SKM-1 treated with dmso at 0.1 percent for 144 hours (cell line): ENCODE results near the gene PSMD3.
"Not testable (repeated sequence)": the region's sequence is repeated elsewhere in the genome, so short reads cannot be mapped to it uniquely, and the experiment has no call there.

Experiments used
- DNase-seq: peaks from one replicate; lab custom pipeline; 2025; ENCODE audit not compliant: unreplicated experiment; lab: John Stamatoyannopoulos, UW

PSMD3 gene

DNA sequence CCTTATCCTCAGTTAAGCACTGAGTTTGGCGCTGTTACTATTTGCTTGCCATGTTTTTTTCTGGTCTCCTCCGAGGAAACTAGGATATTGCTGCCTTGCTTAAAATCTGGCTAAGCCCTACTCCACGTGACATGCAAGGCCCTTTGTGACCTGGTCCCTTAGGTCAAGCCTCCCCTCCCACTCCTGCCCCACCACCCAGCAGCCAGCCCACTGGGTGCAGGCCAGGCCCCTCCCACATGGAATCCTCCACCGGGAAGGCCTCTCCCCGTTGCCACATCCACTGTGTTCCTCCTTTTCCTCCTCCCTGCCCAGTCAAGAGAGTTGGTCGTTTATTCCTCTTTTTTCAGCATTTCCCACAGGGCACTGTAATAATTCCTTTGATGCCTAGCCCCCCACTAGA lies 16.2 kb downstream of the PSMD3 start:
- no peak for DNase-seq

DNA sequence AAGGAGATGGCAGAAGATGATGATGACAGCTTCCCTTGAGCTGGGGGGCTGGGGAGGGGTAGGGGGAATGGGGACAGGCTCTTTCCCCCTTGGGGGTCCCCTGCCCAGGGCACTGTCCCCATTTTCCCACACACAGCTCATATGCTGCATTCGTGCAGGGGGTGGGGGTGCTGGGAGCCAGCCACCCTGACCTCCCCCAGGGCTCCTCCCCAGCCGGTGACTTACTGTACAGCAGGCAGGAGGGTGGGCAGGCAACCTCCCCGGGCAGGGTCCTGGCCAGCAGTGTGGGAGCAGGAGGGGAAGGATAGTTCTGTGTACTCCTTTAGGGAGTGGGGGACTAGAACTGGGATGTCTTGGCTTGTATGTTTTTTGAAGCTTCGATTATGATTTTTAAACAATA lies 16.9 kb downstream of the PSMD3 start:
- DNase-seq, result no peak

DNA sequence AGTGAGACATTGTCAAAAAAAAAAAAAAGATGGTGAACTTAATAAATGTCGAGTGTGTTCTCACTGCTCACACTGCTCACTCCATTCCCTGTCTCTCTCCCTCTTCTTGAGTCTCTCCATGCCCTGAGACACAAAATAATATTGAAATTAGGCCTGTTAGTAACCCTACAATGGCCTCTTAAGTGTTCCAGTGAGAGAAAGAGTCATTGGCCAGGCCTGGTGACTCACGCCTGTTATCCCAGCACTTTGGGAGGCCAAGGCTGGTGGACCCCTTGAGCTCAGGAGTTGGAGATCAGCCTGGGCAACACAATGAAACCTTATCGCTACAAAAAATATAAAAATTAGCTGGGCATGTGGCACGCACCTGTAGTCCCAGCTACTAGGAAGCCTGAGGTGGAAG lies 18.5 kb downstream of the PSMD3 start:
- no peak for DNase-seq

DNA sequence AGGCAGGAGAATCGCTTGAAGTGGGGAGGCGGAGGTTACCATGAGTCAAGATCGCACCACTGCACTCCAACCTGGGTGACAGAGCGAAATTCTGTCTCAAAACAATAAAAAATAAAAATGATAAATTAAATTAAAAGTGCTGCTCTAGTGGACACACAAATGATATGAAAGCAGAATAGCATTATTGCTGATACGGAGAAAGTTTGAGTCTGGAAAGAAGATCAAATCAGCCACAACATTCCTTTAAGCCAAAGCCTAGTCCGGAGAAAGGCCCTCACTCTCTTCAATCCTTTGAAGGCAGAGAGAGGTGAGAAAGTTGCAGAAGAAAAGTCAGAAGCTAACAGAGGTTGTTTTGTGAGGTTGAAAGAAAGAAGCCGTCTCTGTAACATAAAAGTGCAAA lies 19.6 kb downstream of the PSMD3 start:
- no peak for DNase-seq

DNA sequence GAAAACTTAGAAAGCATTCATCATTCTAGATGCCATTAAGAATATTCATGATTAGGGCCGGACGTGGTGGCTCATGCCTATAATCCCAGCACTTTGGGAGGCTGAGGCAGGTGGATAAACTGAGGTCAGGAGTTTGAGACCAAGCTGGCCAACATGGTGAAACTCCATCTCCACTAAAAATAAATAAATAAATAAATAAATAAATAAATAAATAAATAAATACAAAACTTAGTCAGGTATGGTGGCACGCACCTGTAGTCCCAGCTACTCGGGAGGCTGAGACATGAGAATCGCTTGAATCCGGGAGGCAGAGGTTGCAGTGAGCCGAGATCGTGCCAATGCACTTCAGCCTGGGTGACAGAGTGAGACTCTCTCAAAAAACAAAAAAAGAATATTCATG lies 20.7 kb downstream of the PSMD3 start:
- not testable (repeated sequence) for DNase-seq

DNA sequence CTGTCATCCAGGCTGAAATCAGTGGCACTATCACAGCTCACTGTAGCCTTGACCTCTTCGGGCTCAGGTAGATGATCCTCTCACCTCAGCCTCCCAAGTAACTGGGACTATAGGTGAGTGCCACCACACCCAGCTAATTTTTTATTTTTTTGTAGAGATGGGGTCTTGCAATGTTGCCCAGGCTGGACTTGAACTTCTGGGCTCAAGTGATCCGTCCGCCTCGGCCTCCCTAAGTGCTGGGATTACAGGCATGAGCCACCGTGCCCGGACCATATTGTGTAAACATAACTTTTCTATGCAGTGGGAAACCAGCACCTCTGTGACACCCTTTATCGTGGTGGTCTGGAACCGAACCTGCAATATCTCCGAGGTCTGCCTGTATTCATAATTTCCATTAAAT lies 23.5 kb downstream of the PSMD3 start:
- no peak for DNase-seq

DNA sequence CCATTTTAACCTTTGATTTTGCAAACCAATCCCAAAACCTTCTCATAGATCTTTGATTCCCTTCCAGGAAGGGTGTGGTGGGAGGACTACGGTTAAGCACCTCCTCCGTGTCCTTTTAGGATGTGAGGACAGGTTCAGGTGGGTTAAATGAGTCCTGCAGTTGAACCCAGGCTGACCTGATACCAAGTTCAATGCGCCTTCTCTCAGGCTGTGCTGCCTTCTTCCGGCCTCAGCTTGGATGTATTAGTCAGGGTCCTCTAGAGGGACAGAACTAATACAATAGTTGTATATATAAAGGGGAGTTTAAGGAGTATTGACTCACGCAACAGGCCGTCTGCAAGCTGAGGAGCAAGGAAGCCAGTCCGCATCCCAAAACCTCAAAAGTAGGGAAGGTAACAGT lies 24.1 kb downstream of the PSMD3 start:
- DNase-seq, result no peak

DNA sequence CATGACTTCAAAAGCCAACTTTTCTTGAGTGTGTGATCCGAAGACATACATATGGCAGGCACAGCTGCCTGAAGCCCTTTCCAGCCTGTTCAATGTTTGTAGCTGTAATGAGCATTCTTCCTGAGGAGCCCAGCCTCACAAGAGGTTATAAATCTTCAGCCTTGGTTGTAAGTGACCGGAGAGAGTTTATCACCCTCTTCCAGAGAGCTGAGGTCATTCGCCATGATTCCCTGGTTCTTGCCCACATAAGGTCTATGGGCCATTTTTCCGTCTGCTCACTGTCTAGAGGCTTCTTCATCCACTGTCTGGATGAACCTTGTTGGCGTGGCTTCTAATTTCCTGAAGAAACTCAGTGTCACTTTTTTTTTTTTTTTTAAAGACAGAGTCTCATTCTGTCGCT lies 24.9 kb downstream of the PSMD3 start:
- no peak for DNase-seq

DNA sequence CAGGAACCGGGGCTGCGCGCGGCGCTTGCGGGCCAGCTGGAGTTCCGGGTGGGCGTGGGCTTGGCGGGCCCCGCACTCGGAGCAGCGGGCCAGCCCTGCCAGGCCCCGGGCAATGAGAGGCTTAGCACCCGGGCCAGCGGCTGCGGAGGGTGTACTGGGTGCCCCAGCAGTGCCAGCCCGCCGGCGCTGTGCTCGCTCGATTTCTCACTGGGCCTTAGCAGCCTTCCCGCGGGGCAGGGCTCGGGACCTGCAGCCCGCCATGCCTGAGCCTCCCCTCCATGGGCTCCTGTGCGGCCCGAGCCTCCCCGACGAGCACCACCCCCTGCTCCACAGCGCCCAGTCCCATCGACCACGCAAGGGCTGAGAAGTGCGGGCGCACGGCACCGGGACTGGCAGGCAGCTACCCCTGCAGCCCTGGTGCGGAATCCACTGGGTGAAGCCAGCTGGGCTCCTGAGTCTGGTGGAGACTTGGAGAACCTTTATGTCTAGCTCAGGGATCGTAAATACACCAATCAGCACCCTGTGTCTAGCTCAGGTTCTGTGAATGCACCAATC lies 30.4 kb downstream of the PSMD3 start:
- DNase-seq, result not testable (repeated sequence)

DNA sequence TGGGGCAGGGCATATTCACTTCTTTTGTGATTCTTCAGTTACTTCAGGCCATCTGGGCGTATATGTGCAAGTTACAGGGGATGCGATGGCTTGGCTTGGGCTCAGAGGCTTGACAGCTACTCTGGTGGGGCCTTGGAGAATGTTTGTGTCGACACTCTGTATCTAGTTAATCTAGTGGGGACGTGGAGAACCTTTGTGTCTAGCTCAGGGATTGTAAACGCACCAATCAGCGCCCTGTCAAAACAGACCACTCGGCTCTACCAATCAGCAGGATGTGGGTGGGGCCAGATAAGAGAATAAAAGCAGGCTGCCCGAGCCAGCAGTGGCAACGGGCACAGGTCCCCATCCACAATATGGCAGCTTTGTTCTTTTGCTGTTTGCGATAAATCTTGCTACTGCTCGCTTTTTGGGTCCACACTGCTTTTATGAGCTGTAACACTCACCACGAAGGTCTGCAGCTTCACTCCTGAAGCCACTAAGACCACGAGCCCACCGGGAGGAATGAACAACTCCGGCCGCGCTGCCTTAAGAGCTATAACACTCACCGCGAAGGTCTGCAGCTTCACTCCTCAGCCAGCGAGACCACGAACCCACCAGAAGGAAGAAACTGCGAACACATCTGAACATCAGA lies 31.5 kb downstream of the PSMD3 start:
- DNase-seq, result not testable (repeated sequence)

DNA sequence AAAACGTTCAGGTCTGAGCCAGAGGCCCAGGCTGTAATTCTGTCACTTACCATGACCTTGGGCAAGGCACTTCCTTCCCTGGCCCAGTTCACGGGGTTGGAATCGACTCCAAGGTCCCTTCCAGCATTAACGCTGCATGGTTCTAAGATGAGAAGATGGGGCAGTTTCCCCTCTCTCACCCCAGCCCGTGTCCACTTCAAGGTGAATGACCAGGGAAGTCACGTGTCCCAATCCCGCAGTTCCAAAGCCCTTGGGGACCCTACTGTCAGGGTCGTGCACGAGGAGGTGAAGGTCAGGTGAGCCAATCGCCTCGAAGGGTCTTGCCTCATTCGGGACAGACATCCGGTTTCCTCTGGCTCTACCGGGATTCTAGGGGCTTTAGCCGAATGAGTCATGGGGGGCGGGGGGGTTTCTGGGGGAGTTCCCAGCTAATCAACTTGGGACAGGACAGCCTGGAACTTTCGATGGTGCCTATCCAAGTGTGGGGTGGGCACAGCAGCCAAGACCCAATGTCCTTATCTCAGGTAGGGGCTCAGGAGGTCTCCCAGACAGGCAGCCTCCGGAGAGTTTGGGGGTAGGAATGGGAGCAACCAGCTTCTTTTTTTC lies 33.9 kb downstream of the PSMD3 start:
- DNase-seq, result no peak

DNA sequence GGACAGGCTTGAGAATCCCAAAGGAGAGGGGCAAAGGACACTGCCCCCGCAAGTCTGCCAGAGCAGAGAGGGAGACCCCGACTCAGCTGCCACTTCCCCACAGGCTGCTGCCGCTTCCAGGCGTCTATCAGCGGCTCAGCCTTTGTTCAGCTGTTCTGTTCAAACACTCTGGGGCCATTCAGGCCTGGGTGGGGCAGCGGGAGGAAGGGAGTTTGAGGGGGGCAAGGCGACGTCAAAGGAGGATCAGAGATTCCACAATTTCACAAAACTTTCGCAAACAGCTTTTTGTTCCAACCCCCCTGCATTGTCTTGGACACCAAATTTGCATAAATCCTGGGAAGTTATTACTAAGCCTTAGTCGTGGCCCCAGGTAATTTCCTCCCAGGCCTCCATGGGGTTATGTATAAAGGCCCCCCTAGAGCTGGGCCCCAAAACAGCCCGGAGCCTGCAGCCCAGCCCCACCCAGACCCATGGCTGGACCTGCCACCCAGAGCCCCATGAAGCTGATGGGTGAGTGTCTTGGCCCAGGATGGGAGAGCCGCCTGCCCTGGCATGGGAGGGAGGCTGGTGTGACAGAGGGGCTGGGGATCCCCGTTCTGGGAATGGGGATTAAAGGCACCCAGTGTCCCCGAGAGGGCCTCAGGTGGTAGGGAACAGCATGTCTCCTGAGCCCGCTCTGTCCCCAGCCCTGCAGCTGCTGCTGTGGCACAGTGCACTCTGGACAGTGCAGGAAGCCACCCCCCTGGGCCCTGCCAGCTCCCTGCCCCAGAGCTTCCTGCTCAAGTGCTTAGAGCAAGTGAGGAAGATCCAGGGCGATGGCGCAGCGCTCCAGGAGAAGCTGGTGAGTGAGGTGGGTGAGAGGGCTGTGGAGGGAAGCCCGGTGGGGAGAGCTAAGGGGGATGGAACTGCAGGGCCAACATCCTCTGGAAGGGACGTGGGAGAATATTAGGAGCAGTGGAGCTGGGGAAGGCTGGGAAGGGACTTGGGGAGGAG lies 34.7 kb downstream of the PSMD3 start, which contains the start of gene CSF3:
TSS of gene CSF3 (plus strand) at position 436 of the 993 bp plus-strand sequence. CDS start at position 471, 35 bp downstream.
- DNase-seq, result no peak

DNA sequence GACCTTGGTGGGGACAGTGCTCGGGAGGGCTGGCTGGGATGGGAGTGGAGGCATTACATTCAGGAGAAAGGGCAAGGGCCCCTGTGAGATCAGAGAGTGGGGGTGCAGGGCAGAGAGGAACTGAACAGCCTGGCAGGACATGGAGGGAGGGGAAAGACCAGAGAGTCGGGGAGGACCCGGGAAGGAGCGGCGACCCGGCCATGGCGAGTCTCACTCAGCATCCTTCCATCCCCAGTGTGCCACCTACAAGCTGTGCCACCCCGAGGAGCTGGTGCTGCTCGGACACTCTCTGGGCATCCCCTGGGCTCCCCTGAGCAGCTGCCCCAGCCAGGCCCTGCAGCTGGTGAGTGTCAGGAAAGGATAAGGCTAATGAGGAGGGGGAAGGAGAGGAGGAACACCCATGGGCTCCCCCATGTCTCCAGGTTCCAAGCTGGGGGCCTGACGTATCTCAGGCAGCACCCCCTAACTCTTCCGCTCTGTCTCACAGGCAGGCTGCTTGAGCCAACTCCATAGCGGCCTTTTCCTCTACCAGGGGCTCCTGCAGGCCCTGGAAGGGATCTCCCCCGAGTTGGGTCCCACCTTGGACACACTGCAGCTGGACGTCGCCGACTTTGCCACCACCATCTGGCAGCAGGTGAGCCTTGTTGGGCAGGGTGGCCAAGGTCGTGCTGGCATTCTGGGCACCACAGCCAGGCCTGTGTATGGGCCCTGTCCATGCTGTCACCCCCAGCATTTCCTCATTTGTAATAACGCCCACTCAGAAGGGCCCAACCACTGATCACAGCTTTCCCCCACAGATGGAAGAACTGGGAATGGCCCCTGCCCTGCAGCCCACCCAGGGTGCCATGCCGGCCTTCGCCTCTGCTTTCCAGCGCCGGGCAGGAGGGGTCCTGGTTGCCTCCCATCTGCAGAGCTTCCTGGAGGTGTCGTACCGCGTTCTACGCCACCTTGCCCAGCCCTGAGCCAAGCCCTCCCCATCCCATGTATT lies 35.7 kb downstream of the PSMD3 start:
- DNase-seq, result no peak

DNA sequence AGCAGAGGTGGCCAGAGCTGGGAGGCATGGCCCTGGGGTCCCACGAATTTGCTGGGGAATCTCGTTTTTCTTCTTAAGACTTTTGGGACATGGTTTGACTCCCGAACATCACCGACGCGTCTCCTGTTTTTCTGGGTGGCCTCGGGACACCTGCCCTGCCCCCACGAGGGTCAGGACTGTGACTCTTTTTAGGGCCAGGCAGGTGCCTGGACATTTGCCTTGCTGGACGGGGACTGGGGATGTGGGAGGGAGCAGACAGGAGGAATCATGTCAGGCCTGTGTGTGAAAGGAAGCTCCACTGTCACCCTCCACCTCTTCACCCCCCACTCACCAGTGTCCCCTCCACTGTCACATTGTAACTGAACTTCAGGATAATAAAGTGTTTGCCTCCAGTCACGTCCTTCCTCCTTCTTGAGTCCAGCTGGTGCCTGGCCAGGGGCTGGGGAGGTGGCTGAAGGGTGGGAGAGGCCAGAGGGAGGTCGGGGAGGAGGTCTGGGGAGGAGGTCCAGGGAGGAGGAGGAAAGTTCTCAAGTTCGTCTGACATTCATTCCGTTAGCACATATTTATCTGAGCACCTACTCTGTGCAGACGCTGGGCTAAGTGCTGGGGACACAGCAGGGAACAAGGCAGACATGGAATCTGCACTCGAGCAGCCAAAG lies 36.9 kb downstream of the PSMD3 start:
- no peak for DNase-seq

DNA sequence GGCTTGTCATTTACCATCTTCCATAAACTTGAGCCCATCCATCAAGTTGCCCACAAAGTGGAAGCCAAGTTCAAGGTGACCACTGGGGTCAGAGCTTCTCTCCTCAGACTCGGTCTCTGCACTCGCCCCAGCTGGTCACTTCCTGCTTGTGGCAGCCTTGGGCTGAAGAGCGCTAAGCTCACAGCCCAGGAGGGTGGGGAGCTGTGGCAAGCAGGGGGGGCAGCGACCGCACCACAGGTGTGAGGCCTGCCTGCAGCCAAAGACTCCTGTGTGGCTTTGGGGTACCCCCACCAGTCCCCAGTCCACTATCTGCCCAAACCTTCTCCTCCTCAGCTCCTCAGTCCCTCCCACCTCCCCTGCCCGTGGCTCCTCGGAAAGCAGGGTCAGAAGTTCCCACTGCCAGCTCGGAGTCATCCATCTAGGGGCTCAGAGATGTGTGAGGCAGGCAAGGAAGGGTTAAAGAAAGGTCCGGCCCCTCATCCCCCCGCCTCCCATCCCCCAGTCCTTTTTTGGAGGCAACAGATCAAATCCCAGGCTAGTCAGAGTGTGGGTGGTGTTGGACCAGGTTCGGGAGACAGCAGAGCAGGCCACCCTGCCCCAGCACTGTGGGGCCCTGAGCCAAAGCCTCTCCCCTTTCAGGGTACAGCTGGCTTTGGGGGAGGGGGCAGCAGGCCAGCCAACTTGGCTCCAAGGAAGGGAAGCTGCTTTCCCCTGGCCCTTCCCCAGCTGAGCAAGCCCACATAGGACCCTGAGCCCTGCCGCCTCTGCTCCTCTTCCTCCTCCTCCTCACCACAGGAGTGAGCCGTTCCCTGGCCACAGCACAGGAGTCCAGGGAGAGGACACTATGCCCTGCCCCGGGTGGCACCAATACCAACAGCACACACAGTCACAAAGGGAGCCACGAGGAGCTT lies 37.9 kb downstream of the PSMD3 start:
- no peak for DNase-seq

DNA sequence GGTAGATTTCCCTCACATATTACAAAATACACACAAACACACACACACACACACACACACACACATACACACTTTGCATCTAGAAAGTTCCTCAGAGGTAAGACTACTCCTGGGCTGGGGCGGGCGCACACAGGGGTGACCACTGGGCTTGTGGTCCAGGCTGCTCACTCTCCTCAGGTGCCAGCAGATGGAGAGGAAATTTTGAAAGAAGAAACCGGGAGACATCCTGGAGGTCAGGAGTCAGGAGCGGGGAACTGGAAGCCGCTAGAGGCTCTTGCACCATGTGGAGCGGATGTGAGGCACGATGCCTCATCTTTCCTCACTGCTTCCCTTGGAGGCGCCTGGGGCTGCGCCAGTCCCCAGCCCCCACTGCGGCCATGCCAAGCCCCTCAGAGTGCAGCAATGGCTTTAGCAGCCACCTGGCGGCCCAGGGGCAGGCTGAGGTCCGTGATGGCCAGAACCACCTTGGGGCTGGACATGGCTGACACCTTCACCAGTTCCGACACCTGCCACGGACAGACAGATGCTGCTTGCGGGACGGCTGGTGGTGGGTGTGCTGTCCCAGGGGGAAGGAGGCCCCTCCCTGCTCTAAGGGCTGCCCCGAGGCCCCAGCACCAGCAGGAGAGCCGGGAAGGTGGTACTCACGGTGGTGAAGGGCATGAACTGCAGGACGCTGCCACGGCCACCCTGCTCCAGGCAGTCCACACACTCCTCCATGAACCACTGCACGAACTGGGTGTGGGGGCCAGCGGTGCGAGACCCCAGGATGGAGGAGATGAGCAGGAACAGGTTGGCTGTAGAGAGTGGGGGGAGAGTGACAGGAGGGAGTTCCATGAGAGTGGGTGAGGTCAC lies 38.8 kb downstream of the PSMD3 start:
- DNase-seq, result no peak

DNA sequence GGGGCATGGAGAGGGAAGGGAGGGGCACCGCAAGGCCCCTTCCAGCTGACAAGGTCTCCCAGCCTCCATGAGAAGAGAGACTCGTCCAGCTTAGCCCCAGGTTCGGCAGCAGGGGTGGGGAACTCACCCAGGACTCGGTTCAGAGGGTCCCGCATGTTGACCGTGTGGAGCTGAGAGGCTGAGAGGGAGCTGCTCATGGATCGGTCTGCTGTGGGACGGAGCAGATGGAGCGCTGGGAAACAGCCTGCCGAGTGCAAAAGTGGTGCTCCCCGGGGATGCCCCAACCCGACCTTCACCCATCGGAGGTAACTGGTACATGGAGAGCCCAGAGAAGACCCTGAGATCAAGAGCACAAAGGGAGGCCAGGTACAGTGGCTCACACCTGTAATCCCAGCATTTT lies 39.5 kb downstream of the PSMD3 start:
- DNase-seq, result no peak

DNA sequence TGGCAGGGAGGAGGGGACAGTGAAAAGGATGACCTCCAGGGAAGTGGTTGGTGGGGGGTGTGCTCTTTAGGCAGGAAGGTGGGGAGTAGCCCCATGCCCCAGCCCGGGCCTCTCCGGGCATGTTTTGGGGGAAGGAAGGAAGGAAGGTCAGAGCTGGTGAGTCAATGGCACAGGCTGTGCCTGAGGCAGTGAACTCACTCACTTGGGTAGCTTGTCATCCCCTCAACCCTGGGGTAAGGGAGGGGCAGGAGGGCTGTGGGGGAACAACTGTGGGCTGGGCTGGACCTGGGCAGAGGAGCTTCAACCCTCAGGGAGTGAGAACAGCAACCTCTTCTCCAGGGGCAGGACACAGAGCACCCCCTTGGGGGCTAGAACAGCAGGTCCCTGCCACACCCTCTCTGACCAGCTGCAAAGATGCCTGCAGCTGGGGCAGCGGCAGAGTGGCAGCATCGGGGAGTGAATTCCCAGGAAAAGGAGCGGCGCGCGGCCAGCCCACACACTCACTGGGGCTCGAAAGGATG lies 40.9 kb downstream of the PSMD3 start:
- no peak for DNase-seq
